Measurements from ENCODE around the gene FIZ1.

FIZ1 gene

GRCh38 chr19:55599468-55599841 is at the start of gene FIZ1:
FIZ1 (minus strand) TSS chr19:55599517; CDS start chr19:55597865, 1,652 bp downstream.
- DNase-seq (ENCODE audit: low read depth, low spot score), result peak; percentile 99
- TF ChIP-seq CTCF (IDR thresholded peaks at IDR 0.05; ENCODE audit: low read depth, low read length), result no peak
- in situ Hi-C loops (cut with HindIII; ENCODE audit: low sequenced_read_pairs), result no loop called here
- H3K4me3 ChIP-seq (ENCODE audit: low read depth, low read length), result peak within 1 kb of the TSS; percentile 84

- in situ Hi-C loops (cut with HindIII; ENCODE audit: low sequenced_read_pairs), result no loop called here
- no peak for TF ChIP-seq CTCF (IDR thresholded peaks at IDR 0.05; ENCODE audit: low read depth, low read length)
- H3K4me3 ChIP-seq (ENCODE audit: low read depth, low read length), result peak overlapping the region; percentile 71
- DNase-seq (ENCODE audit: low read depth, low spot score), result no peak
These were observed 49.4 kb upstream of the FIZ1 start for GRCh38 chr19:55648585-55649267.

- H3K4me3 ChIP-seq (ENCODE audit: low read depth, low read length), result peak within 1 kb of the TSS; percentile 71
- peak; percentile 77 for DNase-seq (ENCODE audit: low read depth, low spot score)
- in situ Hi-C loops (cut with HindIII; ENCODE audit: low sequenced_read_pairs), result no loop called here
- TF ChIP-seq CTCF (IDR thresholded peaks at IDR 0.05; ENCODE audit: low read depth, low read length), result no peak
These were observed 48.6 kb upstream of the FIZ1 start, which contains the start of gene CCDC106 for GRCh38 chr19:55647732-55648584. CCDC106 (plus strand) TSS chr19:55648212; CDS start chr19:55649047, 835 bp downstream.

- peak overlapping the region; percentile 71 for H3K4me3 ChIP-seq (ENCODE audit: low read depth, low read length)
- no peak for DNase-seq (ENCODE audit: low read depth, low spot score)
- no peak for TF ChIP-seq CTCF (IDR thresholded peaks at IDR 0.05; ENCODE audit: low read depth, low read length)
These were observed 47.8 kb upstream of the FIZ1 start for GRCh38 chr19:55646889-55647731.

GRCh38 chr19:55645512-55645881 is 46.2 kb upstream of the FIZ1 start:
- in situ Hi-C loops (cut with HindIII; ENCODE audit: low sequenced_read_pairs), result no loop called here
- DNase-seq (ENCODE audit: low read depth, low spot score), result no peak
- no peak overlapping the region for H3K4me3 ChIP-seq (ENCODE audit: low read depth, low read length)
- TF ChIP-seq CTCF (IDR thresholded peaks at IDR 0.05; ENCODE audit: low read depth, low read length), result no peak

More at GRCh38 chr19:55646889-55647731, 47.8 kb upstream of the FIZ1 start:
- in situ Hi-C loops (cut with HindIII; ENCODE audit: low sequenced_read_pairs), result no loop called here
